RWPE1 (cell line): ENCODE results near the gene COA8.

ENCODE experiments used
- CTCF ChIA-PET: fragments of 350-600 bp; sonication (Branson Sonifier 250); formaldehyde crosslinking; extraction: SDS; loops from one replicate; lab custom pipeline; 2021; lab: Yijun Ruan, JAX
- POLR2A ChIA-PET: fragments of 400-600 bp; formaldehyde crosslinking; extraction: SDS; loops from one replicate; lab custom pipeline; 2020; ENCODE audit warnings: antibody characterized with exemption; ENCODE audit not compliant: low non-redundant PET; lab: Yijun Ruan, JAX
- DNase-seq: peaks from one replicate; pipeline ENCODE4 v3.0.0; 2012; ENCODE audit warnings: low spot score
- H3K27ac ChIP-seq: fragments of 450-650 bp; 2 replicates; pipeline ENCODE4 v1.5.1; 2017
- CTCF ChIP-seq: fragments of 450-650 bp; conservative IDR thresholded peaks from 2 replicates; pipeline ENCODE4 v1.5.1; 2017; ENCODE audit warnings: low read depth, mild to moderate bottlenecking

COA8 gene

DNA sequence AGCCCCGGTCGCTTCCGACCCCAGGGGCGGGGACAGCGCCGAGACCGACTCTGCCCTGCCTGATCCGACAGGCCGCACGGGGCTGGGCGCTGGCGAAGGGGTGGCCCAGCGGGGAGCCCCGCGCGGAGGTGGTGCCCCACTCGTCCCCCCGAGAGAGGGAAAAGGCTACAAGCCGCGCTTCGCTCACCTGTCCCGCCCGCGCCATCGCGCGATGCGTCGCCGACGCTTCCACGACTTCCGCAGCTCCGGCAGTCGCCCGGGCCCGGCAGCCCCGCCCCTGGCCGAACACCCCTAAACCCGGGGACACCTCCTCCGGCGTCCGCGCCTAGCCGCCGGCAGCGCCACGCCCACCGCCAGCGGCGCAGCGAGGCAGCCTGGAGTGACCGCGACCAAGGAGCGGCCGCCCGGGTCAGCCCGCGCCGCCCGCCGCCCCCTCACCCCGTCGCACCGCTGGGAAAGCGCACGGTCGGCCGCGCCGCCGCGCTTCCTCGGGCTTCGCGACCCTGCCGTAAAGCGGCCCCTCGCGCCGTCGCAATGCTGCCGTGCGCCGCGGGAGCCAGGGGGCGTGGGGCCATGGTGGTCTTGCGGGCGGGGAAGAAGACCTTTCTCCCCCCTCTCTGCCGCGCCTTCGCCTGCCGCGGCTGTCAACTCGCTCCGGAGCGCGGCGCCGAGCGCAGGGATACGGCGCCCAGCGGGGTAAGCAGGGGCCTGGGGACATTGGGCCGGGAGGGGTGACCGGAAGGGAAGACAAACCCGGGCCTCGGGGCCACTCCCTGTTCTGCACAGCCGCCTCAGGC, at the start of gene COA8, which contains the start of gene BAG5:
TSS of gene COA8 (plus strand) at position 532 of the 797 bp plus-strand sequence. CDS start at position 574, 42 bp downstream.
TSS of gene BAG5 (minus strand) at position 229 of the 797 bp plus-strand sequence. CDS start 1,493 bp downstream, outside the sequence.
- no peak for TF ChIP-seq CTCF
- DNase-seq, result peak; percentile 87
- peak within 1 kb of the TSS; percentile 99 for H3K27ac ChIP-seq
- POLR2A ChIA-PET, result no interaction called here
- CTCF ChIA-PET, result interaction anchor here (0.6 kb wide), 1 partner anchor 11 kb away, joined by 3 read pairs; no protein-coding TSS in a partner anchor

DNA sequence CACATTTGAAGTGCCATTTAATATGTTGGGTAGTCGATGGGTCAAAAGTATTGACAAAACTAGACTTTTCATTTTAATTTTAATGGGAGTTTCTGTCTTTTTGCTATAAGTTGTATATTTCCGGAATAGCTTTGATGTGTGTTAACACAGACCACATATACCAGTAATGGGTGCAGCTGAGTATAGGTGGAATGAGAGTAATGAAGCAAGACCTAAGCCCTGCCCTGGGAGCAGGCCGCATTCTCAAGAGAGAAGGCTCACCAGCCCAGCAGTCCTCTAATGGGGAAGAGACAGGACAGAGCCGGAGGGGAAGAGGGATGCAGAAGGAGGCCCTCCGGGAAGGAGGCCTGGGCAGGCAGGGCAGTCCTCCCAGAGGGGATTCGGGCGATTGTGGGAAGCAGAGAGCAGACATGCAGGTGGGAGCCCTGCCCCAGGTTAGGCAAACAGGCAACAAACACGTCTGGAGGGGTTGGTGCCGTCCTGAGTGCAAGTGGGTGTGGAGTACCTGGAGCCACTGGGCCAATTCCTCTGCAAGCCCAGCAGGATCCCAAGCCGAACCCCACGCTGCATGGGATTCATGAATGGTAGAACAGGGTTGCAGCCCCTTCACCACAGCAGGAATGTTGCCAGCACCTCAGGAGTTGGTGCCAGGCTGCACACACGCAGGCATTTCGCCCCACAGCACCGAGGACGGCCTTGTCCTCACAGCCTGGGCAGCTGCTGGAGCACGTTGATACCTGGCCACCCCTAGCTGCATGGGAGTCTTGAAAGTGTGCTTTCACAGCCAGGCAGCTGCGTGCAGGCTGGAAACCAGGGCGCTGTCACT, 48.0 kb upstream of the COA8 start:
- no peak for TF ChIP-seq CTCF
- ChIA-PET POLR2A (no interaction called here), CTCF (interaction anchor here (1.2 kb wide), 1 partner anchor 32 kb away, joined by 5 read pairs; no protein-coding TSS in a partner anchor)
- DNase-seq, result no peak
- peak overlapping the region; percentile 100 for H3K27ac ChIP-seq

GRCh38 chr14:103516426-103517173, 46.2 kb upstream of the COA8 start:
- H3K27ac ChIP-seq, result peak overlapping the region; percentile 100
- no peak for TF ChIP-seq CTCF
- POLR2A ChIA-PET, result no interaction called here
- no peak for DNase-seq
- CTCF ChIA-PET, result interaction anchor here (0.5 to 6.2 kb wide), 2 partner anchors 30 to 51 kb away, joined by 3 to 57 read pairs; no protein-coding TSS in a partner anchor

DNA sequence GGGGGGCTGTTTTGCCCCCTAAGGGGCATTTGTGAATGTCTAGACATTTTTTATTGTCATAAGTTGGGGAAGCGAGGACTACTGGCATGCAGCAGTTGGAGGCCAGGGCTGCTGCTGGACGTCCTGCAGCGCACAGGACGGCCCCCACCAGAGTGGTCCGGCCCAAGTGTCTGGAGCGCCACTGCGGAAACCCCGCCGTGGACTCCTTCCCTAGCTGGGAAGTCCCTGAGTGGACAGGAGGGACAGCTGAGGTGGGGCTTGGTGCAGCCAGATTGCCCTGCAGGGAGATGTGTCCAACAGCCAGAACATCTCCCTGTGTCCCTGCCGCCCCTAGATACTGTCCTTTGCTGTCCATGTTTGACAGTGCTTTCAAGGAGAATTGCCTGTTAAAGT, 45.6 kb upstream of the COA8 start:
- TF ChIP-seq CTCF, result no peak
- CTCF ChIA-PET, result interaction anchor here (0.5 to 6.2 kb wide), 2 partner anchors 29 to 52 kb away, joined by 3 to 57 read pairs; no protein-coding TSS in a partner anchor
- POLR2A ChIA-PET, result no interaction called here
- H3K27ac ChIP-seq, result peak overlapping the region; percentile 100
- no peak for DNase-seq

DNA sequence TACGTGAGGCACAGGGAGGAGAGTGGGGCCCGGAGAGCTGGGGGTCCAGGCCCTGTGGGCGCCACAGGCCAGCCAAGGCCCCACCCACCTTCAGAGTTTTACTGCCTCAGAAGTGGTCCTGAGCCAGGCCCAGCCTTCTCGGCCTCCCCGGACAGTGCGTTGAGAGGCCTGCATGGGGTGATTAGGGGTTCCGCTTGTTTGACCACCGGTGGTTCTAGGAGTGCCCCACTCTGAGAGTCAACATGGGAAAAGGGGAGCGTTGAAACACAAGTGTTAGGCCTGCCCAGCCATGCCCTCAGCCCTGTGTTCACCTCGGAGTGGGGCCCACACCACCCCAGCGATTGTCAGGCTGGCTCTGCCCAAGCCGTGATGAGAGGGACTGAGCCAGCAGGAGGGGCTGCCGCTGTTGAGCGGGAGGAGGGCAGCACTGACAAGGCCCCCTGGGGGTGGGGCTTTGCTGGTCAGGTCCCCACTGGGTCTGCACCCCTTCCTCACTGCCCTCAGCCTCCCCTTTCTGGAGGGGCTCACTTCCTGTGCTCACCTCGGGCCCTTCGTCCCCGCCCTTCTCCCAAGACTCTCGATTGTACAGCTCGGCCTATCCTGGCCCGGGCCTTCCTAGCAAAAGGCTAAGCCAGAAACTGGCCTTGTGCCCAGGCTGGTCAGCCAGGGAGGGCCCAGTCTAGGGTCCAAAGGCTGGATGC, 44.9 kb upstream of the COA8 start:
- DNase-seq, result no peak
- TF ChIP-seq CTCF, result no peak
- ChIA-PET POLR2A (no interaction called here), CTCF (interaction anchor here (0.5 to 6.2 kb wide), 15 partner anchors 11 to 1508 kb away, joined by 3 to 57 read pairs (median 5); partner anchors contain the start of gene TRMT61A)
- H3K27ac ChIP-seq, result peak overlapping the region; percentile 100
